Stimulated activated CD8-positive, alpha-beta memory T cell treated with anti-CD3 and anti-CD28 coated beads, Interleukin-12 subunit alpha, Interleukin-12 subunit beta, amount 100 ng/mL, for 4 hours (primary cell): ENCODE data around the gene KEAP1.
"Not testable (repeated sequence)": the region's sequence is repeated elsewhere in the genome, so short reads cannot be mapped to it uniquely, and the experiment has no call there.

Experiments
- DNase-seq: peaks from one replicate; pipeline ENCODE4 v3.0.0-alpha.2; 2020; ENCODE audit warnings: low read depth

KEAP1 gene

GRCh38 chr19:10497371-10497770 is 5.8 kb downstream of the KEAP1 start:
- DNase-seq: no peak

- no peak for DNase-seq
These were observed 11.6 kb downstream of the KEAP1 start for GRCh38 chr19:10491472-10492047.

- DNase-seq: no peak
These were observed 16.6 kb downstream of the KEAP1 start for GRCh38 chr19:10486551-10486950.

GRCh38 chr19:10478903-10479384 is 24.2 kb downstream of the KEAP1 start:
- DNase-seq: peak; percentile 80

GRCh38 chr19:10478476-10478875 is 24.7 kb downstream of the KEAP1 start:
- no peak for DNase-seq

- no peak for DNase-seq
These were observed 28.1 kb downstream of the KEAP1 start for GRCh38 chr19:10474962-10475451.

GRCh38 chr19:10473192-10473591 is 30.0 kb downstream of the KEAP1 start:
- no peak for DNase-seq

- no peak for DNase-seq
These were observed 31.2 kb downstream of the KEAP1 start for GRCh38 chr19:10471909-10472308.

GRCh38 chr19:10468133-10468532 is 35.0 kb downstream of the KEAP1 start:
- DNase-seq: no peak

GRCh38 chr19:10467104-10467706 is 36.0 kb downstream of the KEAP1 start:
- DNase-seq: no peak

GRCh38 chr19:10464456-10464855 is 38.7 kb downstream of the KEAP1 start:
- no peak for DNase-seq

GRCh38 chr19:10462557-10462956 is 40.6 kb downstream of the KEAP1 start:
- DNase-seq: no peak

GRCh38 chr19:10462042-10462441 is 41.1 kb downstream of the KEAP1 start:
- not testable (repeated sequence) for DNase-seq

- peak; percentile 67 for DNase-seq
These were observed 41.9 kb downstream of the KEAP1 start for GRCh38 chr19:10461047-10461949.

- DNase-seq: no peak
These were observed 42.5 kb downstream of the KEAP1 start for GRCh38 chr19:10460714-10461046.

GRCh38 chr19:10458733-10459132 is 44.4 kb downstream of the KEAP1 start:
- DNase-seq: not testable (repeated sequence)

GRCh38 chr19:10454267-10454666 is 48.9 kb downstream of the KEAP1 start:
- DNase-seq: no peak

GRCh38 chr19:10453852-10454251 is 49.3 kb downstream of the KEAP1 start:
- DNase-seq: no peak

GRCh38 chr19:10452726-10453618 is 50.2 kb downstream of the KEAP1 start:
- DNase-seq: no peak

- no peak for DNase-seq
These were observed 52.1 kb downstream of the KEAP1 start for GRCh38 chr19:10450853-10451609.

GRCh38 chr19:10450191-10450852 is 52.8 kb downstream of the KEAP1 start:
- no peak for DNase-seq
